HEK293 (cell line): Measurements from ENCODE around the gene UBR2.
"Not testable (repeated sequence)": the region's sequence is repeated elsewhere in the genome, so short reads cannot be mapped to it uniquely, and the experiment has no call there.

ENCODE experiments used
- CTCF ChIA-PET: fragments of 350-600 bp; formaldehyde crosslinking; extraction: SDS; loops from one replicate; lab custom pipeline; 2021; ENCODE audit warnings: antibody characterized with exemption; lab: Yijun Ruan, JAX
- POLR2A ChIA-PET: fragments of 300-600 bp; formaldehyde crosslinking; extraction: SDS; loops from one replicate; lab custom pipeline; 2020; ENCODE audit warnings: antibody characterized with exemption, inconsistent platforms; lab: Yijun Ruan, JAX
- H3K27ac ChIP-seq: fragments of 200-500 bp; sonication (Bioruptor generic); 2 replicates; pipeline ENCODE4 v1.5.1; 2014; ENCODE audit warnings: low read depth, low read length, control low read depth, inconsistent platforms; ENCODE audit errors: extremely low read depth
- H3K36me3 ChIP-seq, 2 experiments: fragments of 200-500 bp in 1 of 2; sonication (Bioruptor generic) in 1 of 2; 1 replicate in 1 of 2; 2 replicates in 1 of 2; pipeline ENCODE4 v1.5.1; 2014 to 2017; ENCODE audit warnings: inconsistent platforms in 2 of 2, low read length in 2 of 2; ENCODE audit not compliant: control insufficient read depth in 2 of 2, insufficient read depth in 1 of 2
- H3K4me1 ChIP-seq: fragments of 200-500 bp; sonication (Bioruptor generic); 2 replicates; pipeline ENCODE4 v1.5.1; 2014; ENCODE audit warnings: mild to moderate bottlenecking, low read length, inconsistent platforms; ENCODE audit not compliant: control insufficient read depth, insufficient read depth
- H3K4me3 ChIP-seq: 2 replicates; pipeline ENCODE4 v1.5.1; 2011; ENCODE audit warnings: low read depth, mild to moderate bottlenecking, control low read depth, low read length, moderate library complexity
- H3K9me3 ChIP-seq: fragments of 200-500 bp; sonication (Bioruptor generic); 2 replicates; pipeline ENCODE4 v1.5.1; 2014; ENCODE audit warnings: low read depth, low read length, inconsistent platforms; ENCODE audit not compliant: control insufficient read depth, insufficient read depth
- ATF2 ChIP-seq: fragments of 450-650 bp; formaldehyde crosslinking; IDR thresholded peaks from 2 replicates; pipeline ENCODE4 v1.5.1; 2016; ENCODE audit warnings: missing biosample characterization, missing genetic modification characterization, low read depth
- EGR2 ChIP-seq: fragments of 450-650 bp; formaldehyde crosslinking; IDR thresholded peaks from 2 replicates; pipeline ENCODE4 v1.5.1; 2016; ENCODE audit warnings: low read depth, missing biosample characterization, missing genetic modification characterization
- ELK4 ChIP-seq: IDR thresholded peaks from 2 replicates; pipeline ENCODE4 v1.6.1; 2011; ENCODE audit warnings: mild to moderate bottlenecking, low read depth, low read length, borderline replicate concordance
- INSM2 ChIP-seq: fragments of 450-650 bp; formaldehyde crosslinking; IDR thresholded peaks from 2 replicates; pipeline ENCODE4 v1.5.1; 2016; ENCODE audit warnings: missing biosample characterization, missing genetic modification characterization
- RBAK ChIP-seq: fragments of 450-650 bp; formaldehyde crosslinking; IDR thresholded peaks from 2 replicates; pipeline ENCODE4 v1.5.1; 2016; ENCODE audit warnings: missing biosample characterization, missing genetic modification characterization
- SCRT2 ChIP-seq: fragments of 450-650 bp; formaldehyde crosslinking; IDR thresholded peaks from 2 replicates; pipeline ENCODE4 v1.5.1; 2016; ENCODE audit warnings: missing biosample characterization, missing genetic modification characterization
- ZBTB11 ChIP-seq: fragments of 450-650 bp; formaldehyde crosslinking; conservative IDR thresholded peaks from 2 replicates; pipeline ENCODE4 v1.5.1; 2016; ENCODE audit warnings: low read depth, missing biosample characterization, missing genetic modification characterization
- ZBTB21 ChIP-seq: fragments of 450-650 bp; formaldehyde crosslinking; IDR thresholded peaks from 2 replicates; pipeline ENCODE4 v1.5.1; 2017; ENCODE audit warnings: missing biosample characterization, missing genetic modification characterization
- ZBTB8A ChIP-seq: fragments of 450-650 bp; formaldehyde crosslinking; IDR thresholded peaks from 2 replicates; pipeline ENCODE4 v1.5.1; 2016; ENCODE audit warnings: missing biosample characterization, missing genetic modification characterization
- ZFHX2 ChIP-seq: fragments of 450-650 bp; formaldehyde crosslinking; conservative IDR thresholded peaks from 2 replicates; pipeline ENCODE4 v1.5.1; 2016; ENCODE audit warnings: missing biosample characterization, missing genetic modification characterization
- ZFP37 ChIP-seq: fragments of 450-650 bp; formaldehyde crosslinking; IDR thresholded peaks from 2 replicates; pipeline ENCODE4 v1.5.1; 2016; ENCODE audit warnings: missing biosample characterization, missing genetic modification characterization
- ZFP41 ChIP-seq: fragments of 450-650 bp; formaldehyde crosslinking; IDR thresholded peaks from 2 replicates; pipeline ENCODE4 v1.5.1; 2016; ENCODE audit warnings: missing biosample characterization, missing genetic modification characterization, borderline replicate concordance
- ZNF175 ChIP-seq: fragments of 450-650 bp; formaldehyde crosslinking; IDR thresholded peaks from 2 replicates; pipeline ENCODE4 v1.5.1; 2016; ENCODE audit warnings: missing biosample characterization, missing genetic modification characterization
- ZNF202 ChIP-seq: fragments of 450-650 bp; formaldehyde crosslinking; IDR thresholded peaks from 2 replicates; pipeline ENCODE4 v1.5.1; 2016; ENCODE audit warnings: missing biosample characterization, missing genetic modification characterization, borderline replicate concordance
- ZNF341 ChIP-seq: fragments of 450-650 bp; formaldehyde crosslinking; IDR thresholded peaks from 2 replicates; pipeline ENCODE4; 2016; ENCODE audit warnings: low read depth, missing biosample characterization, missing genetic modification characterization
- ZNF555 ChIP-seq: fragments of 450-650 bp; formaldehyde crosslinking; conservative IDR thresholded peaks from 2 replicates; pipeline ENCODE4 v1.5.1; 2017; ENCODE audit warnings: missing biosample characterization, mild to moderate bottlenecking, missing genetic modification characterization, inconsistent platforms
- ZNF664 ChIP-seq: fragments of 450-650 bp; formaldehyde crosslinking; IDR thresholded peaks from 2 replicates; pipeline ENCODE4 v1.5.1; 2016; ENCODE audit warnings: missing biosample characterization, missing genetic modification characterization
- ZNF830 ChIP-seq: fragments of 450-650 bp; IDR thresholded peaks from 2 replicates; pipeline ENCODE4 v1.5.0; 2018; ENCODE audit warnings: missing biosample characterization, missing genetic modification characterization, low read depth, mild to moderate bottlenecking, moderate library complexity
- ZNF843 ChIP-seq: fragments of 450-650 bp; formaldehyde crosslinking; IDR thresholded peaks from 2 replicates; pipeline ENCODE4 v1.5.1; 2016; ENCODE audit warnings: missing biosample characterization, missing genetic modification characterization
- ZSCAN4 ChIP-seq: fragments of 450-650 bp; formaldehyde crosslinking; IDR thresholded peaks from 2 replicates; pipeline ENCODE4 v1.5.1; 2017; ENCODE audit warnings: missing biosample characterization, missing genetic modification characterization

Gene UBR2

GRCh38 chr6:42733867-42734481 lies 170.1 kb downstream of the UBR2 start:
- POLR2A ChIA-PET = interaction anchor here (0.5 kb wide), 1 partner anchor 12 kb away, joined by 4 read pairs; the partner anchor contains the start of gene TBCC
- not testable (repeated sequence) for H3K27ac ChIP-seq, H3K4me3 ChIP-seq, H3K4me1 ChIP-seq, H3K36me3 ChIP-seq, H3K9me3 ChIP-seq
- CTCF ChIA-PET = interaction anchor here (0.6 to 1.5 kb wide), 5 partner anchors 8 to 170 kb away, joined by 3 to 5 read pairs (median 3); no protein-coding TSS in a partner anchor
- TF ChIP-seq ZBTB8A (tag by site-specific recombination) = peak; percentile 47; the same call in 1 of the 2 replicates
- TF ChIP-seq EGR2 (tag by site-specific recombination) = peak; percentile 41
- 0 out of 2 replicates have a peak, but pooled peaks have one; percentile 16 for TF ChIP-seq ZFHX2 (tag by site-specific recombination)

- Histone ChIP-seq H3K27ac (no peak overlapping the region), H3K36me3 (no peaks in the 10 kb centered on the region), H3K4me3 (no peak overlapping the region), H3K4me1 (no peaks in the 10 kb centered on the region), H3K9me3 (no peaks in the 10 kb centered on the region)
- no peak for TF ChIP-seq ELK4
- TF ChIP-seq ZNF341 = no peak
- no peak for TF ChIP-seq ZBTB21 (tag by site-specific recombination)
- no peak for TF ChIP-seq ZBTB11 (tag by site-specific recombination)
- no peak for TF ChIP-seq SCRT2 (tag by site-specific recombination)
- no peak for TF ChIP-seq INSM2 (tag by site-specific recombination)
- TF ChIP-seq ZNF202 (tag by site-specific recombination) = no peak
- TF ChIP-seq ZNF175 = no peak
- no peak for TF ChIP-seq ZNF830 (tag by site-specific recombination)
- no peak for TF ChIP-seq ZNF555
- no peak for TF ChIP-seq RBAK (tag by site-specific recombination)
- no peak for TF ChIP-seq ZFP37 (tag by site-specific recombination)
- no peak for TF ChIP-seq ZFP41 (tag by site-specific recombination)
- no peak for TF ChIP-seq ZNF664
- TF ChIP-seq ATF2 (tag by site-specific recombination) = no peak
- TF ChIP-seq ZSCAN4 (tag by site-specific recombination) = no peak
- TF ChIP-seq ZNF843 (tag by site-specific recombination) = no peak
- CTCF ChIA-PET = interaction anchor here (0.5 to 1.2 kb wide), 2 partner anchors 74 to 191 kb away, joined by 3 read pairs; no protein-coding TSS in a partner anchor
- POLR2A ChIA-PET = interaction anchor here (0.9 kb wide), 1 partner anchor 9 kb away, joined by 5 read pairs; no protein-coding TSS in a partner anchor
These were observed 172.1 kb downstream of the UBR2 start for GRCh38 chr6:42735976-42736375.
